Endothelial cell of umbilical vein (primary cell): ENCODE data around the gene EIF5AL1. TPM values are rescaled to one million over a fixed set of nuclear protein-coding genes. Genes with fewer than 3 reads are reported as not detected.

Experiments used
- BruUV-seq: library from RNA; stranded (reverse); fragments of 400-500 nt; replicated peaks from 2 replicates; lab custom pipeline; 2021; lab: Mats Ljungman, UMichigan
- CTCF ChIA-PET: fragments of 300-600, 350-600 bp; sonication (Branson Sonifier 250); formaldehyde crosslinking; loops from one replicate; lab custom pipeline; 2021; ENCODE audit warnings: antibody characterized with exemption, inconsistent platforms; lab: Charles Lee
- POLR2A ChIA-PET: fragments of 300-600, 350-600 bp; sonication (Branson Sonifier 250); formaldehyde crosslinking; loops from one replicate; lab custom pipeline; 2021; ENCODE audit warnings: antibody characterized with exemption, inconsistent platforms; lab: Charles Lee
- DNase-seq: peaks from one replicate; pipeline ENCODE4 v3.0.0-alpha.2; 2011; ENCODE audit warnings: low read depth, low spot score
- FAIRE-seq: peaks from 2 replicates; lab custom pipeline; 2011; peaks lifted over from hg19 to GRCh38; lab: Jason Lieb, UNC
- H2AFZ ChIP-seq: 2 replicates; pipeline ENCODE4 v1.6.0; 2012; ENCODE audit warnings: low read depth, low read length, control low read depth, inconsistent platforms
- H3K27ac ChIP-seq: 2 replicates; pipeline ENCODE4 v1.5.1; 2011; ENCODE audit warnings: low read depth, mild to moderate bottlenecking, control low read depth, low read length, moderate library complexity; ENCODE audit not compliant: insufficient read depth
- H3K27me3 ChIP-seq, 2 experiments: 2 replicates each; pipeline versions ENCODE4 v1.6.0 to v1.6.1; 2011; ENCODE audit warnings: low read length in 2 of 2, mixed read lengths in 1 of 2; ENCODE audit not compliant: control insufficient read depth in 2 of 2, insufficient read depth in 2 of 2
- H3K36me3 ChIP-seq, 2 experiments: 2 replicates in 1 of 2; 3 replicates in 1 of 2; pipeline ENCODE4 v1.5.1; 2011; ENCODE audit warnings: low read length in 2 of 2, mild to moderate bottlenecking in 1 of 2, moderate library complexity in 1 of 2; ENCODE audit not compliant: control insufficient read depth in 2 of 2, insufficient read depth in 2 of 2; ENCODE audit errors: extremely low read depth in 1 of 2
- H3K4me1 ChIP-seq: 3 replicates; pipeline ENCODE4 v1.5.1; 2011; ENCODE audit warnings: mild to moderate bottlenecking, low read length; ENCODE audit not compliant: control insufficient read depth, insufficient read depth; ENCODE audit errors: extremely low read depth
- H3K4me2 ChIP-seq: 2 replicates; pipeline ENCODE4 v1.6.1; 2011; ENCODE audit warnings: low read length, control low read depth, mixed read lengths; ENCODE audit not compliant: insufficient read depth
- H3K4me3 ChIP-seq, 3 experiments: fragments of 200-600 bp in 1 of 3; sonication (generic), shearing (Covaris generic) in 1 of 3; replicated peaks in 1 of 3; 2 replicates each; pipeline ENCODE4 v1.5.1; 2011 to 2016; ENCODE audit warnings: control low read depth in 3 of 3, low read length in 3 of 3, mild to moderate bottlenecking in 2 of 3, inconsistent platforms in 1 of 3, low read depth in 1 of 3, moderate library complexity in 1 of 3; ENCODE audit not compliant: insufficient read depth in 1 of 3
- H3K79me2 ChIP-seq: 2 replicates; pipeline ENCODE4 v1.6.0; 2012; ENCODE audit warnings: low read length, inconsistent platforms; ENCODE audit not compliant: control insufficient read depth, insufficient read depth
- H3K9ac ChIP-seq: replicated peaks from 2 replicates; pipeline ENCODE3; 2011; ENCODE audit warnings: low read length, control low read depth; ENCODE audit not compliant: insufficient read depth; ENCODE audit errors: extremely low read depth
- H3K9me1 ChIP-seq: replicated peaks from 3 replicates; pipeline ENCODE4 v1.6.0; 2011; ENCODE audit warnings: mild to moderate bottlenecking, low read length; ENCODE audit not compliant: control insufficient read depth, insufficient read depth; ENCODE audit errors: extremely low read depth
- H3K9me3 ChIP-seq: replicated peaks from 2 replicates; pipeline ENCODE4 v1.5.1; 2012; ENCODE audit warnings: low read length, inconsistent platforms; ENCODE audit not compliant: control insufficient read depth, insufficient read depth
- H4K20me1 ChIP-seq: replicated peaks from 2 replicates; pipeline ENCODE3; 2011; ENCODE audit warnings: mild to moderate bottlenecking, low read length; ENCODE audit not compliant: control insufficient read depth, insufficient read depth; ENCODE audit errors: extremely low read depth
- EZH2 ChIP-seq: IDR thresholded peaks from 2 replicates; pipeline ENCODE4 v1.6.1; 2012; ENCODE audit warnings: borderline replicate concordance, low read depth, mild to moderate bottlenecking, moderate library complexity, low read length, inconsistent platforms; ENCODE audit not compliant: severe bottlenecking
- FOS ChIP-seq: IDR thresholded peaks from 2 replicates; pipeline ENCODE4 v1.6.1; 2011; ENCODE audit warnings: mild to moderate bottlenecking, low read length, moderate library complexity, borderline replicate concordance; ENCODE audit not compliant: insufficient read depth
- GATA2 ChIP-seq: IDR thresholded peaks from 2 replicates; pipeline ENCODE4 v1.7.0; 2011; ENCODE audit warnings: low read depth, mild to moderate bottlenecking, moderate library complexity, mixed read lengths, low read length; ENCODE audit not compliant: insufficient read length, insufficient read depth
- JUN ChIP-seq: IDR thresholded peaks from 2 replicates; pipeline ENCODE4 v1.6.1; 2011; ENCODE audit warnings: borderline replicate concordance, low read depth; ENCODE audit not compliant: insufficient read length, insufficient read depth
- MYC ChIP-seq: IDR thresholded peaks from one replicate; pipeline ENCODE4 v1.6.1; 2011; ENCODE audit warnings: mild to moderate bottlenecking, low read depth, low read length
- POLR2A ChIP-seq: IDR thresholded peaks from 2 replicates; pipeline ENCODE4 v1.6.1; 2012; ENCODE audit warnings: low read depth, mild to moderate bottlenecking, control low read depth, low read length
- POLR2AphosphoS5 ChIP-seq: IDR thresholded peaks from 2 replicates; pipeline ENCODE4 v1.6.1; 2012; ENCODE audit warnings: low read depth, mild to moderate bottlenecking, control low read depth, low read length, moderate library complexity; ENCODE audit not compliant: insufficient read depth
- dilution Hi-C: fragments of 300-500 bp; cut with MboI; formaldehyde crosslinking; loops from one replicate; pipeline ENCODE4 v1.15.0; 2019; ENCODE audit warnings: low sequenced_read_pairs; ENCODE audit not compliant: extremely low pct_ligation_motif_present
- intact Hi-C: fragments of 100-400 bp; cut with micrococcal nuclease; formaldehyde crosslinking; loops from one replicate; pipeline ENCODE4 v1.10.0; 2022
- polyA plus RNA-seq, 4 experiments: library from polyadenylated mRNA; depleted of rRNA in 3 of 4; stranded (reverse) in 3 of 4; unstranded in 1 of 4; fragments of >200 nt; gene quantifications; 2 replicates each; pipeline versions ENCODE4 v1.2.1 to v1.2.3, GENCODE V29; 2011 to 2012; ENCODE audit warnings: missing spikeins in 1 of 4
- total RNA-seq: library from RNA; stranded (reverse); gene quantifications from 2 replicates; pipeline ENCODE4 v1.2.3, GENCODE V29; 2021
- TF ChIP-seq, protein P1 (sequence below): IDR thresholded peaks from 2 replicates; pipeline ENCODE4 v1.6.1; 2011; ENCODE audit not compliant: insufficient read depth, insufficient read length
- TF ChIP-seq, protein P2 (sequence below), 2 donors: IDR thresholded peaks; 1 replicate in 1 of 2; 2 replicates in 1 of 2; pipeline ENCODE4 v1.5.1; 2011; ENCODE audit warnings: low read length in 2 of 2, mild to moderate bottlenecking in 2 of 2, moderate library complexity in 2 of 2, control low read depth in 1 of 2, inconsistent platforms in 1 of 2, low read depth in 1 of 2; ENCODE audit not compliant: insufficient read depth in 1 of 2; ENCODE audit errors: extremely low read depth in 1 of 2

The EIF5AL1 gene
- total and polyA plus RNA-seq, 2 donors (not counting 3 experiments of a cell fraction or from before 2014, with no cell fraction given) = 0.29 to 1.0 TPM

DNA sequence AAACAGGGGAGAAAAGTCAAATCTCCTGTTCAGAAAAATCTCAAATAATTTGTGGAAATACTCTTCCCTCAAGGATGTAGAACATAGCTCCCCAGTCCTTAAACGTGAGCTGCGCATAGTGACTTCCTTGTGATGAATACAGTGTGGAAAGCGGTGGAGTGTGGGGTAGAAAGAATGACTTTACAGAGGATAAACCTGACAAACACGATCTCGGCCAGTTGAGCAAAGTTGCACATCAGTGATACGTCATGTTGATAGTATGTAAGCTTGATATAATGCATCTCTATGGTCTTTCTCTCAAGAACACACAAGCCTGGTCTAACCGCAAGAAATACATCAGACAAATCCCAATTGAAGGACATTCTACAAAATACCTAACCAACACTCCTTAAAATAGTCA, 34.9 kb upstream of the EIF5AL1 start:
- CTCF ChIA-PET = interaction anchor here (1.2 to 4.6 kb wide), 5 partner anchors 8 to 103 kb away, joined by 4 to 39 read pairs (median 12); no protein-coding TSS in a partner anchor
- Histone ChIP-seq H3K4me3 (no peak overlapping the region), H3K27ac (no peak overlapping the region), H3K9ac (no peak overlapping the region), H3K9me1 (no peaks in the 10 kb centered on the region), H3K4me1 (no peaks in the 10 kb centered on the region), H3K79me2 (no peaks in the 10 kb centered on the region), H3K27me3 (peaks cover 13 to 15% of the 10 kb centered on the region in 2 experiments), H3K4me2 (no peak overlapping the region), H4K20me1 (no peaks in the 10 kb centered on the region), H3K36me3 (no peaks in the 10 kb centered on the region), H3K9me3 (no peaks in the 10 kb centered on the region), H2AFZ (no peak overlapping the region)
- FAIRE-seq (no peak), DNase-seq (no peak)
- dilution Hi-C loops (no loop called here), intact Hi-C loops (no loop called here)
- TF ChIP-seq, protein P1, sequence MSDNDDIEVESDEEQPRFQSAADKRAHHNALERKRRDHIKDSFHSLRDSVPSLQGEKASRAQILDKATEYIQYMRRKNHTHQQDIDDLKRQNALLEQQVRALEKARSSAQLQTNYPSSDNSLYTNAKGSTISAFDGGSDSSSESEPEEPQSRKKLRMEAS = no peak
- TF ChIP-seq JUN (no peak), EZH2 (no peak), POLR2A (no peak), FOS (no peak), GATA2 (no peak), MYC (no peak), POLR2AphosphoS5 (no peak)
- TF ChIP-seq, protein P2, sequence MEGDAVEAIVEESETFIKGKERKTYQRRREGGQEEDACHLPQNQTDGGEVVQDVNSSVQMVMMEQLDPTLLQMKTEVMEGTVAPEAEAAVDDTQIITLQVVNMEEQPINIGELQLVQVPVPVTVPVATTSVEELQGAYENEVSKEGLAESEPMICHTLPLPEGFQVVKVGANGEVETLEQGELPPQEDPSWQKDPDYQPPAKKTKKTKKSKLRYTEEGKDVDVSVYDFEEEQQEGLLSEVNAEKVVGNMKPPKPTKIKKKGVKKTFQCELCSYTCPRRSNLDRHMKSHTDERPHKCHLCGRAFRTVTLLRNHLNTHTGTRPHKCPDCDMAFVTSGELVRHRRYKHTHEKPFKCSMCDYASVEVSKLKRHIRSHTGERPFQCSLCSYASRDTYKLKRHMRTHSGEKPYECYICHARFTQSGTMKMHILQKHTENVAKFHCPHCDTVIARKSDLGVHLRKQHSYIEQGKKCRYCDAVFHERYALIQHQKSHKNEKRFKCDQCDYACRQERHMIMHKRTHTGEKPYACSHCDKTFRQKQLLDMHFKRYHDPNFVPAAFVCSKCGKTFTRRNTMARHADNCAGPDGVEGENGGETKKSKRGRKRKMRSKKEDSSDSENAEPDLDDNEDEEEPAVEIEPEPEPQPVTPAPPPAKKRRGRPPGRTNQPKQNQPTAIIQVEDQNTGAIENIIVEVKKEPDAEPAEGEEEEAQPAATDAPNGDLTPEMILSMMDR (IDR thresholded peaks at IDR 0.05; ENCODE audit: extremely low read depth in 1 of 2, insufficient read depth in 1 of 2, low read depth in 1 of 2, low read length in 2 of 2) = no peak
- POLR2A ChIA-PET = no interaction called here
- no TSS peak for BruUV-seq
